HepG2 (cell line): Measurements from ENCODE around the gene FKBP10. TPM values are rescaled to one million over a fixed set of nuclear protein-coding genes. Genes with fewer than 3 reads are reported as not detected.

ENCODE experiments used
- DNMT1 ChIP-seq: sonication (generic); formaldehyde crosslinking; IDR thresholded peaks from 2 replicates; pipeline ENCODE4 v1.5.1; 2020; ENCODE audit warnings: mild to moderate bottlenecking, missing genetic modification reagents
- DZIP1 ChIP-seq: sonication (generic); formaldehyde crosslinking; IDR thresholded peaks from 2 replicates; pipeline ENCODE4 v1.5.0; 2020; ENCODE audit warnings: mild to moderate bottlenecking, missing genetic modification reagents
- E2F1 ChIP-seq: sonication (generic); formaldehyde crosslinking; IDR thresholded peaks from 2 replicates; pipeline ENCODE4 v1.5.0; 2020; ENCODE audit warnings: missing genetic modification reagents
- GATAD2A ChIP-seq: IDR thresholded peaks from 2 replicates; pipeline ENCODE4 v1.6.1; 2016
- HNF1B ChIP-seq: sonication (generic); formaldehyde crosslinking; IDR thresholded peaks from 2 replicates; pipeline ENCODE4 v1.5.1; 2020; ENCODE audit warnings: mild to moderate bottlenecking, moderate library complexity, missing genetic modification reagents
- NCOA1 ChIP-seq: sonication (generic); formaldehyde crosslinking; IDR thresholded peaks from 2 replicates; pipeline ENCODE4 v1.9.0; 2021; ENCODE audit warnings: missing genetic modification reagents
- XBP1 ChIP-seq: sonication (generic); formaldehyde crosslinking; IDR thresholded peaks from 2 replicates; pipeline ENCODE4 v1.5.0; 2020; ENCODE audit warnings: missing genetic modification reagents
- ZGPAT ChIP-seq: IDR thresholded peaks from 2 replicates; pipeline ENCODE4 v1.6.1; 2016; ENCODE audit warnings: mild to moderate bottlenecking
- ZKSCAN8 ChIP-seq: IDR thresholded peaks from 2 replicates; pipeline ENCODE4 v1.6.1; 2016; ENCODE audit warnings: borderline replicate concordance, missing genetic modification reagents, missing compliant biosample characterization
- ZNF143 ChIP-seq: sonication (generic); formaldehyde crosslinking; IDR thresholded peaks from 2 replicates; pipeline ENCODE4 v1.4.0; 2020; ENCODE audit warnings: missing genetic modification reagents
- ZNF615 ChIP-seq: sonication (generic); formaldehyde crosslinking; IDR thresholded peaks from 2 replicates; pipeline ENCODE4 v1.5.0; 2020; ENCODE audit warnings: mild to moderate bottlenecking, missing genetic modification reagents, borderline replicate concordance
- ZNF773 ChIP-seq: sonication (generic); formaldehyde crosslinking; IDR thresholded peaks from 2 replicates; pipeline ENCODE4 v1.4.0; 2020; ENCODE audit warnings: missing genetic modification reagents, borderline replicate concordance
- polyA plus RNA-seq, 8 experiments: library from polyadenylated mRNA; depleted of rRNA in 3 of 8; stranded (reverse) in 7 of 8; unstranded in 1 of 8; fragments of >200 nt; fragmentation: Illumina TruSeq in 4 of 8; extraction: Trizol in 4 of 8; gene quantifications; 2 replicates each; pipeline versions ENCODE4 v1.2.1 to v1.2.3, GENCODE V29; 2011 to 2016; ENCODE audit warnings: low read depth in 4 of 8, missing spikeins in 1 of 8, mixed read lengths in 1 of 8; ENCODE audit not compliant: insufficient read depth in 1 of 8
- total RNA-seq, 5 experiments: library from RNA; depleted of rRNA; stranded (reverse); fragments of >200 nt; fragmentation: Illumina TruSeq; extraction: Trizol; gene quantifications; 2 replicates each; pipeline ENCODE4 v1.2.3, GENCODE V29; 2016; ENCODE audit warnings: low read depth in 1 of 5
- TF ChIP-seq, protein P1 (sequence below): sonication (generic); formaldehyde crosslinking; IDR thresholded peaks from 2 replicates; pipeline ENCODE4 v1.4.0; 2020; ENCODE audit warnings: mild to moderate bottlenecking, missing genetic modification reagents

FKBP10 gene
- total and polyA plus RNA-seq, 2 of the 13 experiments (the other 11 are each of a cell fraction or from before 2014, with no cell fraction given) = 149 to 573 TPM

GRCh38 chr17:41864498-41864835 is 51.7 kb downstream of the FKBP10 start (continued):
- TF ChIP-seq NCOA1 (CRISPR knock-in tag) (0 out of 2 replicates have a peak, but pooled peaks have one; percentile 20), ZNF143 (no peak), GATAD2A (0 out of 2 replicates have a peak, but pooled peaks have one; percentile 9), DNMT1 (no peak), E2F1 (CRISPR knock-in tag) (no peak; the same call in 1 of the 2 replicates), ZGPAT (CRISPR knock-in tag) (no peak), DZIP1 (CRISPR knock-in tag) (no peak), HNF1B (CRISPR knock-in tag) (peak; percentile 39; the same call in 1 of the 2 replicates), ZKSCAN8 (CRISPR knock-in tag) (no peak), ZNF773 (CRISPR knock-in tag) (no peak), ZNF615 (CRISPR knock-in tag) (no peak), XBP1 (CRISPR knock-in tag) (0 out of 2 replicates have a peak, but pooled peaks have one; percentile 32)
- TF ChIP-seq, protein P1, sequence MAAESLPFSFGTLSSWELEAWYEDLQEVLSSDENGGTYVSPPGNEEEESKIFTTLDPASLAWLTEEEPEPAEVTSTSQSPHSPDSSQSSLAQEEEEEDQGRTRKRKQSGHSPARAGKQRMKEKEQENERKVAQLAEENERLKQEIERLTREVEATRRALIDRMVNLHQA = no peak
